Lower leg skin (tissue), 4 donors: ENCODE results near the gene SIL1. TPM values are rescaled to one million over a fixed set of nuclear protein-coding genes. Genes with fewer than 3 reads are reported as not detected.
"Not testable (repeated sequence)": the region's sequence is repeated elsewhere in the genome, so short reads cannot be mapped to it uniquely, and the experiment has no call there.

Experiments used
- DNase-seq, 2 donors: peaks; one replicate each; pipeline ENCODE4 v3.0.0-alpha.2; 2019; ENCODE audit warnings: low spot score in 2 of 2
- H3K4me3 ChIP-seq: fragments of 200-600 bp; sonication (generic); 2 replicates; pipeline ENCODE4 v1.5.1; 2017; ENCODE audit warnings: mild to moderate bottlenecking, low read depth; ENCODE audit not compliant: poor library complexity, severe bottlenecking
- CTCF ChIP-seq, 3 donors: fragments of 450-650 bp; IDR thresholded peaks; one replicate each; pipeline ENCODE4 v1.5.1; 2016; ENCODE audit warnings: antibody characterized with exemption in 3 of 3, mild to moderate bottlenecking in 3 of 3, moderate library complexity in 2 of 3
- POLR2A ChIP-seq, 2 donors: fragments of 450-650 bp; IDR thresholded peaks; one replicate each; pipeline ENCODE4 v1.6.1; 2016 to 2017; ENCODE audit warnings: antibody characterized with exemption in 2 of 2, mild to moderate bottlenecking in 1 of 2, moderate library complexity in 1 of 2
- WGBS, 2 donors: methylation state at CpG; one replicate each; pipeline ENCODE4 v1.1.5; 2018; 5-methylcytosine and 5-hydroxymethylcytosine counted together
- intact Hi-C: fragments of 100-400 bp; cut with DNase I; formaldehyde crosslinking; loops from one replicate; pipeline ENCODE4 v1.15.0; 2023; ENCODE audit warnings: low total_unique reads
- total RNA-seq, 4 donors: library from RNA; depleted of rRNA; stranded (reverse); fragments of >200 nt; gene quantifications; one replicate each; pipeline ENCODE4 v1.1.0, GENCODE V29; 2016

The SIL1 gene
- total RNA-seq, 4 donors from 2014 or later, result 35.1 to 45.4 (median 39.3) TPM

- no peak overlapping the region for H3K4me3 ChIP-seq
- TF ChIP-seq POLR2A (IDR thresholded peaks at IDR 0.05) (no peak), CTCF (IDR thresholded peaks at IDR 0.05) (no peak)
- intact Hi-C loops, result no loop called here
- no peak for DNase-seq
- WGBS, 2 donors, result 73 to 81% methylated on average over 2 of the region's 2 CpGs
Observed at GRCh38 chr5:139058121-139058520, 140.0 kb downstream of the SIL1 start.

- DNase-seq, H3K4me3 ChIP-seq, intact Hi-C loops: not testable (repeated sequence)
- WGBS, 2 donors, result 91 to 93% methylated on average over 7 of the region's 7 CpGs
Observed at GRCh38 chr5:139057045-139057939, 140.9 kb downstream of the SIL1 start.

GRCh38 chr5:139052975-139053374 is 145.2 kb downstream of the SIL1 start:
- intact Hi-C loops, result no loop called here
- no peak overlapping the region for H3K4me3 ChIP-seq
- DNase-seq, result no peak
- TF ChIP-seq CTCF (IDR thresholded peaks at IDR 0.05) (no peak), POLR2A (IDR thresholded peaks at IDR 0.05) (no peak)

GRCh38 chr5:139051392-139051791 is 146.8 kb downstream of the SIL1 start:
- intact Hi-C loops, result no loop called here
- TF ChIP-seq CTCF (IDR thresholded peaks at IDR 0.05) (no peak), POLR2A (IDR thresholded peaks at IDR 0.05) (no peak)
- no peak for DNase-seq
- WGBS, 2 donors, result 40 to 45% methylated on average over 3 of the region's 3 CpGs
- H3K4me3 ChIP-seq, result no peak overlapping the region

- H3K4me3 ChIP-seq, result no peak overlapping the region
- TF ChIP-seq POLR2A (IDR thresholded peaks at IDR 0.05) (no peak), CTCF (IDR thresholded peaks at IDR 0.05) (no peak)
- DNase-seq, result no peak
- intact Hi-C loops, result no loop called here
Observed at GRCh38 chr5:139050432-139050831, 147.7 kb downstream of the SIL1 start.

- intact Hi-C loops, result no loop called here
- TF ChIP-seq POLR2A (IDR thresholded peaks at IDR 0.05) (no peak), CTCF (IDR thresholded peaks at IDR 0.05) (no peak)
- DNase-seq, result no peak
- no peak overlapping the region for H3K4me3 ChIP-seq
- 58 to 84% methylated on average over 1 of the region's 1 CpG for WGBS, 2 donors
Observed at GRCh38 chr5:139049780-139050179, 148.4 kb downstream of the SIL1 start.
